ENCODE results near the gene HRH3. TPM values are rescaled to one million over a fixed set of nuclear protein-coding genes. Genes with fewer than 3 reads are reported as not detected.

The HRH3 gene
- total RNA-seq, 1 experiment from 2014 or later = 1.8 TPM

- Histone ChIP-seq H3K4me2 (ENCODE audit: insufficient read depth, insufficient read length, low read length) (peak overlapping the region; percentile 84), H3K9me3 (ENCODE audit: control insufficient read depth, low read depth, low read length) (no peaks in the 10 kb centered on the region), H4K91ac (ENCODE audit: insufficient read length, low read depth, low read length) (no peak overlapping the region), H3K56ac (ENCODE audit: insufficient read length, low read depth, low read length) (no peak overlapping the region), H2BK15ac (ENCODE audit: low read depth, low read length) (no peak overlapping the region), H4K8ac (replicated peaks; ENCODE audit: insufficient read length, low read depth, low read length) (no peak overlapping the region), H3K79me1 (ENCODE audit: insufficient read depth, low read depth, low read length, poor library complexity, severe bottlenecking) (no peaks in the 10 kb centered on the region), H3K79me2 (ENCODE audit: insufficient read depth, low read length) (no peaks in the 10 kb centered on the region), H2BK120ac (ENCODE audit: low read depth, low read length, poor library complexity, severe bottlenecking) (no peak overlapping the region), H3K23me2 (ENCODE audit: insufficient read length, low read depth, low read length, poor library complexity, severe bottlenecking) (peaks cover 12% of the 10 kb centered on the region), H2BK20ac (ENCODE audit: low read depth, low read length, poor library complexity, severe bottlenecking) (no peak overlapping the region), H3K18ac (ENCODE audit: insufficient read length, low read depth, low read length) (no peak overlapping the region), H3K23ac (ENCODE audit: insufficient read length, low read depth, low read length) (no peak overlapping the region), H3K4ac (ENCODE audit: low read depth, low read length) (no peak overlapping the region), H3K14ac (ENCODE audit: insufficient read depth, low read length) (no peak overlapping the region; the same call in 1 of the 2 replicates), H3K27me3 (ENCODE audit: insufficient read depth, low read length) (peaks cover 29% of the 10 kb centered on the region; the same call in 1 of the 2 replicates), H4K20me1 (ENCODE audit: control insufficient read depth, insufficient read depth, insufficient read length) (no peaks in the 10 kb centered on the region), H2AFZ (ENCODE audit: low read length) (no peak overlapping the region), H3K27ac (ENCODE audit: insufficient read length, low read depth, low read length) (no peak overlapping the region), H3K4me1 (ENCODE audit: insufficient read depth, low read length) (no peaks in the 10 kb centered on the region), H3T11ph (ENCODE audit: low read length) (no peak overlapping the region), H2AK5ac (ENCODE audit: insufficient read length, low read length) (no peak overlapping the region), H4K5ac (ENCODE audit: insufficient read length, low read depth, low read length) (no peak overlapping the region), H2BK12ac (ENCODE audit: insufficient read length, low read depth, low read length) (no peak overlapping the region), H3K9ac (ENCODE audit: extremely low read depth, insufficient read length, low read length) (no peak overlapping the region), H2BK5ac (ENCODE audit: insufficient read length, low read length) (no peak overlapping the region)
- Mint-ChIP-seq H3K9me3 (no peaks in the 10 kb centered on the region), H3K36me3 (ENCODE audit: insufficient read depth in 1 of 3, low read depth in 3 of 3) (no peaks in the 10 kb centered on the region), H3K4me1 (peaks cover 14 to 23% of the 10 kb centered on the region in 2 experiments), H3K4me3 (peak overlapping the region; percentile 55 to 81), H3K27me3 (ENCODE audit: low read depth) (peaks cover 85% of the 10 kb centered on the region), H3K27ac (peak overlapping the region in 1 of 3 experiments; percentile 87; a peak in 1 of 7 replicates)
- DNase-seq = peak; percentile 49
- TF ChIP-seq CTCF (conservative IDR thresholded peaks at IDR 0.05) = no peak
- no CpG with 5 or more reads among the region's 46 CpGs for WGBS (ENCODE audit: extremely low coverage, insufficient read length, low lambda C conversion rate)
Measured at GRCh38 chr20:62220666-62221568, 839 bp upstream of the HRH3 start.
